NCI-H2196 treated with DMSO at 0.1 percent for 48 hours (cell line): ENCODE results near the gene LIME1.

Source experiments
- DNase-seq: peaks from one replicate; lab custom pipeline; 2025; ENCODE audit not compliant: unreplicated experiment; lab: John Stamatoyannopoulos, UW

The LIME1 gene

DNA sequence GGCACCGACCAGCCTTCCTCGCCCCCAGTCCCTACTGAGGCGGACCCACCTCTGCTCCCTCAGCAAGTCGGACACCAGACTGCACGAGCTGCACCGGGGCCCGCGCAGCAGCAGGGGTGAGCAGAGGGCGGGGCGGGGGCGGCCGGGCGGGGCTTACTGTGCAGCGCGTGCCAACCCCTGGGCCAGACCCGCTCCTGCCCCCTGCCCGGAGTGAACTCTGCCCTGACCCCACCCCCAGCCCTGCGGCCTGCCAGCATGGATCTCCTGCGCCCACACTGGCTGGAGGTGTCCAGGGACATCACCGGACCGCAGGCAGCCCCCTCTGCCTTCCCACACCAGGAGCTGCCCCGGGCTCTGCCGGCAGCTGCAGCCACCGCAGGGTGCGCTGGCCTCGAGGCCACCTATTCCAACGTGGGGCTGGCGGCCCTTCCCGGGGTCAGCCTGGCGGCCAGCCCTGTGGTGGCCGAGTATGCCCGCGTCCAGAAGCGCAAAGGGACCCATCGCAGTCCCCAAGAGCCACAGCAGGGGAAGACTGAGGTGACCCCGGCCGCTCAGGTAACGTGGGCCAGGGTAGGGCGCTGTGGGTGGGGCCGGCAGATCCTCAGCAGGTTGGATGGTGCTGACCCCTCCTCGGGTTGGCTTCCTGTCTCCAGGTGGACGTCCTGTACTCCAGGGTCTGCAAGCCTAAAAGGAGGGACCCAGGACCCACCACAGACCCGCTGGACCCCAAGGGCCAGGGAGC, 1.7 kb downstream of the LIME1 start:
- no peak for DNase-seq

DNA sequence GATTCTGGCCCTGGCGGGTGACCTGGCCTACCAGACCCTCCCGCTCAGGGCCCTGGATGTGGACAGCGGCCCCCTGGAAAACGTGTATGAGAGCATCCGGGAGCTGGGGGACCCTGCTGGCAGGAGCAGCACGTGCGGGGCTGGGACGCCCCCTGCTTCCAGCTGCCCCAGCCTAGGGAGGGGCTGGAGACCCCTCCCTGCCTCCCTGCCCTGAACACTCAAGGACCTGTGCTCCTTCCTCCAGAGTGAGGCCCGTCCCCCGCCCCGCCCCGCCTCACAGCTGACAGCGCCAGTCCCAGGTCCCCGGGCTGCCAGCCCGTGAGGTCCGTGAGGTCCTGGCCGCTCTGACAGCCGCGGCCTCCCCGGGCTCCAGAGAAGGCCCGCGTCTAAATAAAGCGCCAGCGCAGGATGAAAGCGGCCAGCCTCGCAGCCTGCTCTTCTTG, 2.2 kb downstream of the LIME1 start:
- DNase-seq, result no peak

GRCh38 chr20:63739130-63740069, 2.9 kb downstream of the LIME1 start, which contains the start of gene SLC2A4RG:
TSS of gene SLC2A4RG (plus strand) at chr20:63739776. CDS start at chr20:63739913, 137 bp downstream.
- peak; percentile 43 for DNase-seq

DNA sequence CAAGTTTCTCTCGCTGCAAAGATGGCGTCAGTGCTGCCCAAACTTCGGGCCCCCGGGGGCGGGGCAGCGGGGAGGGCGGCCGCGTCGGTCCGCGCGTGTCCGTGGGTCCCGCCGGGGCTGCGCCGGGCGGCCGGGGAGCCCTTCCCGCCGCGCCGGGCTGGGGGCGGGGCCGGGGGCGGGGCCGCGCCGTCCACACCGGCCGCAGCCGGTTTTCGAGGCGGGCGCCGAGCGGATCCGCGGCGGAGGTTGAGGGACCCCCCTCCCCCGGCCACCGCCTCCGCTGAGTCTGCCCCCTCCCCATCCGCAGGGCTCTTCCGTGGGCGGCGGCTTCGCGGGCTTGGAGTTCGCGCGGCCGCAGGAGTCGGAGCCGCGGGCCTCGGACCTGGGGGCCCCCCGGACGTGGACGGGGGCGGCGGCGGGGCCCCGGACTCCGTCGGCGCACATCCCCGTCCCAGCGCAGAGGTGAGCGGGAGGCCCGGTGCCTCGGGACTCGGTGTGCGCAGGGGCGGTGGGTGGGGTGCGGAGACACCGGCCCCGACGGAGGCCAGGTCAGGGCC, 3.7 kb downstream of the LIME1 start:
- DNase-seq, result peak; percentile 11

DNA sequence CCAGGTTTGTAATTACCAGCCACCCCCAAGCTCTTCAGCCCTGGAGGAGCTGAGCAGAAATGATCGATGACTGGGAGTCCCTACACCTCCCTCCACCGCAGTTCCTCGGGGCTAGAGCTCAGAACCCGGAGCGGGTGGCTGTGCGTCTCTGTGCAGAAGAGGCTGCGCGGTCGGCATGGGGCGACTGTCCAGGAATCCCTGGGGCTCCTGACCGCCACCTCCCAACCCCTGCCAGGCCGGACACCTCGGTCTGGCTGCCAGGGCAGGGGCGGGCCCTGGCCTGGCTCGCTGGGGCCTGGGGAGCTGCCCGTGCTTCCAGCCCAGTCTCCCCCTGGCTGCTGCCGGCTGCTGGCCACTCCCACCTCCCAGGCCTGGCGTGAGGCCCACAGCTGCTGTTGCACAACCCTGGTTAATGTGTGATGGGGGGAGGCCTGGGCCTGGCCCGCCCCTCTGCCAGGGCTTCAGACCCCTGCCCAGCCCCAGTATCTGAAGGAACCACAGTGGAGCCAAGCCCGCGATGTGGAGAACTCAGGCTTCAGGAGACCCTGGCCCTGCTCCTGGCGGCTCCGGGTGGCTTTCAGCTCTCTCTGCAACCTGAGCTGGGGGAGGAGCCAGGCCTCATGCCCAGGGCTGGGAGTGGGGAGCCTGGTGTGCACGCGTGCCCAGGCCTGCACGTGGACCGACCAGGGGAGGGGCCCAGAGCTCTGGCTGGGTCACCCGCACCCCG, 4.3 kb downstream of the LIME1 start:
- peak; percentile 85 for DNase-seq

- DNase-seq, result no peak
These were observed 4.9 kb downstream of the LIME1 start for GRCh38 chr20:63741354-63741675.

DNA sequence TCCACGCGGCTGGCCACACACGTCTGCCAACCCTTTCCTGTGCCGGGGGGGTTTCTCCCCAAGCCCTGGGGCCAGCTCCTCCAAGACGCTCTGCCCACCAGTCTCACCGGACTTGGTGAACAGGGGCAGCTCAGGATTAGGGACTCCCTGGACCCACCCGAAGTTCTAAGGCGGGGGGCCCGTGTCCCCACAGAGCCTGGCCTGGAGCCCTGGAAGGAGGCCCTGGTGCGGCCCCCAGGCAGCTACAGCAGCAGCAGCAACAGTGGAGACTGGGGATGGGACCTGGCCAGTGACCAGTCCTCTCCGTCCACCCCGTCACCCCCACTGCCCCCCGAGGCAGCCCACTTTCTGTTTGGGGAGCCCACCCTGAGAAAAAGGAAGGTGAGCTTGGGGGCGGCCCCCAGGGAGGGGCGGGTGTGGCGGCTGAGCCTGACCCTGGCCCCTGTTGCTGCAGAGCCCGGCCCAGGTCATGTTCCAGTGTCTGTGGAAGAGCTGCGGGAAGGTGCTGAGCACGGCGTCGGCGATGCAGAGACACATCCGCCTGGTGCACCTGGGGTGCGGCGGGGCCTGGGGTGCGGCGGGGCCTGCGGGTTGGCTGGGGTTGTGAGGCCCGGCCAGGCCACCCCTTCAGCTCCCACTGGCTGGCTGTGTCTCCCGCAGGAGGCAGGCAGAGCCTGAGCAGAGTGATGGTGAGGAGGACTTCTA, 5.4 kb downstream of the LIME1 start:
- DNase-seq, result no peak

- DNase-seq, result no peak
These were observed 6.0 kb downstream of the LIME1 start for GRCh38 chr20:63742381-63743024.

GRCh38 chr20:63743210-63743970, 6.9 kb downstream of the LIME1 start:
- DNase-seq, result no peak

- no peak for DNase-seq
These were observed 7.7 kb downstream of the LIME1 start for GRCh38 chr20:63744158-63744557.

DNA sequence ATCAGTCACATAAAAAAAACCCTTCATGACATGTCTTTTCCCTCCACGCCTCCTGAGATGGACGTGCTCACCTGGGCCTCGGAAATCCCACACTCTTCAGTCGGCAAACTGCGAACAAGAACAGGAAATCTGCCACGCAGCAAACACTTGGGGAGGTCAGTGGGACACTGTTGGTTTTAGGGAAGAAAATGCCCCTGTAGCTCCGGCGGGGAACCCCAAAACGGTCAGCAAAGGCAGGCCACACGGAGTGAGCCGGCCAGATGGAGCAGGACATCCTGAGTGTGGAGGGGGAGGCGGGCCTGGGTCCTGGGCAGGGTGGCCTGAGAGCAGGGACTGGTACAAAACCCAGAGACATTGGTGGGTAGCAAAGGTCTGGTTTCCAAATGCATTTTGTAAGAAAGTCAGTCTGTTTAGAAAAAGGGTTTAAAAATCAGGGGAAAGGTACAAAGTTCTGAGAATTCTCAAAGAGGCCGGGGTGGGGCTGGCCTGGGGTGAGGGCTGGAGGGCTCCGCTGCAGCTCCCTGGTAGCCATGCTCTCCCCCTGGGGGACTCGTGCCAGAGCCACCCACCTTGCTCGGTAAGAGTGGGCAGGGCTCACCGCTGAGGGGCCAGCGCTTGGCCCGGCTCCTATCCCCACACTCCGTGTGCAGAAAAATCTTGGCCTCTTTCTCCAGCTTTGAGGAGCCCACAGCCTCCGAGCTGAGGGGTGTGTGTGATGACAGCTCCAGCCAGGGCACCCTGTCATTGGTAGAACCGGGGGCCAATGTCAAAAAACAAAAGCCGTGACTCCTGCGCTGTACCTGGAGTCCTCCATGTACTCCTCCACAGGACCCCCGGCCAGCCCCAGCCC, 8.3 kb downstream of the LIME1 start:
- no peak for DNase-seq

DNA sequence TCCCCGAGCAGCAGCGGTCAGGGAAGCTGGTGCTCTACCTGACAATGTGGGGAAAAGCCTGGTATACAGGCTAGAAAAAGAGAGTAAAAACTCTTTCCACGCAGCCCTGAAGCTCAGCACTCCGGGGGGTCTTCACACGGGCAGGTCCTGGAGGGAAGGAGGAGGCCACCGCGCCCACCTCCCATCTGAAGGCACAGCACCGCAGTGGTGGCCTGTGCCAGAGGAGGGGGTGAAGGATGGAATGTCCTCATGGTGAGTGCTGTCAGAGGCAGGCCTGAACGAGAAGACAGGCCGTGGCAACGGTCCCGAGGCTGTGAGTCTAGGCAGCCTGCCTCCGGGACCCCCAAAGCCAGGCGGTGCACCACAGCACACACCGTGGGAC, 9.0 kb downstream of the LIME1 start:
- no peak for DNase-seq

- no peak for DNase-seq
These were observed 9.7 kb downstream of the LIME1 start for GRCh38 chr20:63745961-63746731.

DNA sequence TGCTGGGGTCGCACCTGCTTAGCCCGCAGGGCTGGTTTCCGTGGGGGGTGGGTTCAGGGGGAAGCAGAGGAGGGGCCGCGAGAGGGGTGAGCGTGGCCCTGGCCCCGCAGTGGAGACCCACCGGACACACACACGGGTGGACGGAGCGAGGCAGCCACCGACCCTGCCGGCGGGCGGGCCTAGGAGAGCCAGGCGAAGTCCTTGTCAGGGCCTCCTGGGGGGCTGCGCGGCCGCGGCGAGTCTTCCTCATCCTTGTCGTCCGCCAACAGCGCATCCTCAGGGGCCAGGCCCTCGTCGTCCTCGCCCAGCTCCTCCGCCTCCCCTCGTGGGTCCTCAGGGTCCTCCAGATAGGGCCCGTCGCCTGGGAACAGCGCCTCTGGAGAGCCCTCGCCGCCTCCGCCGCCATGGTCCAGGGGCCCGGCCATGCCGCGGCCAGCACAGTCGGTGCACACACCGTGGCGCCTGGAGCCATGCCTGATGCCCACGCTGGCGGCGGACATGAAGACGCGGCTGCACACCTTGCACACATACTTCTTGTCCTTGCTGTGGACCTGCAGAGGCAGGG, 10.4 kb downstream of the LIME1 start:
- no peak for DNase-seq

DNA sequence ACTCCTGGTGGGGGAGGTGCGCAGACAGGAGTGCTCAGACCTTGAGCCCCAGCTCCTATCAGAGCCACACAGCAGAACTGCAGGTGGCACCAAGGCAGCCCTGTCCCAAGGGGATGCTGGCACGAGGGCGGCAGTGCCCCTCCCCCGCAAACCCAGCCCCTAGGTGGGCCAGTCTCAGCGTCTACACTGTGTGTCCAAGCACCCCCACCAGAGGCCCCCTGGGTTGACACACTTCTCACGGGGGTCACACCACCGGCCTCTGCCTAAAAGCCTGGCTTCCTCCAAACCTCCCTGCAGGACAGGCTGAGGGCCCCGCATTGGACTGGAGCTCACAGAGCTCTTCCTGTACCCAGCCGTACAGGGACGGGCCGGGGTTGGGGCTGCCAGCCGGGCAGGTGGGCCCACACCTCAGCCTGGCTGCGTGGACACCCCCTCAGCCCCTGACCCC, 11.2 kb downstream of the LIME1 start:
- no peak for DNase-seq

GRCh38 chr20:63748070-63748933, 11.8 kb downstream of the LIME1 start:
- no peak for DNase-seq
